Endothelial cell of umbilical vein (primary cell): ENCODE measurements around the gene FBXL17. TPM values are rescaled to one million over a fixed set of nuclear protein-coding genes. Genes with fewer than 3 reads are reported as not detected.

Experiments
- BruUV-seq: library from RNA; stranded (reverse); fragments of 400-500 nt; replicated peaks from 2 replicates; lab custom pipeline; 2021; lab: Mats Ljungman, UMichigan
- CTCF ChIA-PET: fragments of 300-600, 350-600 bp; sonication (Branson Sonifier 250); formaldehyde crosslinking; loops from one replicate; lab custom pipeline; 2021; ENCODE audit warnings: antibody characterized with exemption, inconsistent platforms; lab: Charles Lee
- POLR2A ChIA-PET: fragments of 300-600, 350-600 bp; sonication (Branson Sonifier 250); formaldehyde crosslinking; loops from one replicate; lab custom pipeline; 2021; ENCODE audit warnings: antibody characterized with exemption, inconsistent platforms; lab: Charles Lee
- DNase-seq: peaks from one replicate; pipeline ENCODE4 v3.0.0-alpha.2; 2011; ENCODE audit warnings: low read depth, low spot score
- FAIRE-seq: peaks from 2 replicates; lab custom pipeline; 2011; peaks lifted over from hg19 to GRCh38; lab: Jason Lieb, UNC
- H2AFZ ChIP-seq: 2 replicates; pipeline ENCODE4 v1.6.0; 2012; ENCODE audit warnings: low read depth, low read length, control low read depth, inconsistent platforms
- H3K27ac ChIP-seq: 2 replicates; pipeline ENCODE4 v1.5.1; 2011; ENCODE audit warnings: low read depth, mild to moderate bottlenecking, control low read depth, low read length, moderate library complexity; ENCODE audit not compliant: insufficient read depth
- H3K27me3 ChIP-seq, 2 experiments: 2 replicates each; pipeline versions ENCODE4 v1.6.0 to v1.6.1; 2011; ENCODE audit warnings: low read length in 2 of 2, mixed read lengths in 1 of 2; ENCODE audit not compliant: control insufficient read depth in 2 of 2, insufficient read depth in 2 of 2
- H3K36me3 ChIP-seq, 2 experiments: 2 replicates in 1 of 2; 3 replicates in 1 of 2; pipeline ENCODE4 v1.5.1; 2011; ENCODE audit warnings: low read length in 2 of 2, mild to moderate bottlenecking in 1 of 2, moderate library complexity in 1 of 2; ENCODE audit not compliant: control insufficient read depth in 2 of 2, insufficient read depth in 2 of 2; ENCODE audit errors: extremely low read depth in 1 of 2
- H3K4me1 ChIP-seq: 3 replicates; pipeline ENCODE4 v1.5.1; 2011; ENCODE audit warnings: mild to moderate bottlenecking, low read length; ENCODE audit not compliant: control insufficient read depth, insufficient read depth; ENCODE audit errors: extremely low read depth
- H3K4me2 ChIP-seq: 2 replicates; pipeline ENCODE4 v1.6.1; 2011; ENCODE audit warnings: low read length, control low read depth, mixed read lengths; ENCODE audit not compliant: insufficient read depth
- H3K4me3 ChIP-seq, 3 experiments: fragments of 200-600 bp in 1 of 3; sonication (generic), shearing (Covaris generic) in 1 of 3; replicated peaks in 1 of 3; 2 replicates each; pipeline ENCODE4 v1.5.1; 2011 to 2016; ENCODE audit warnings: control low read depth in 3 of 3, low read length in 3 of 3, mild to moderate bottlenecking in 2 of 3, inconsistent platforms in 1 of 3, low read depth in 1 of 3, moderate library complexity in 1 of 3; ENCODE audit not compliant: insufficient read depth in 1 of 3
- H3K79me2 ChIP-seq: 2 replicates; pipeline ENCODE4 v1.6.0; 2012; ENCODE audit warnings: low read length, inconsistent platforms; ENCODE audit not compliant: control insufficient read depth, insufficient read depth
- H3K9ac ChIP-seq: replicated peaks from 2 replicates; pipeline ENCODE3; 2011; ENCODE audit warnings: low read length, control low read depth; ENCODE audit not compliant: insufficient read depth; ENCODE audit errors: extremely low read depth
- H3K9me1 ChIP-seq: replicated peaks from 3 replicates; pipeline ENCODE4 v1.6.0; 2011; ENCODE audit warnings: mild to moderate bottlenecking, low read length; ENCODE audit not compliant: control insufficient read depth, insufficient read depth; ENCODE audit errors: extremely low read depth
- H3K9me3 ChIP-seq: replicated peaks from 2 replicates; pipeline ENCODE4 v1.5.1; 2012; ENCODE audit warnings: low read length, inconsistent platforms; ENCODE audit not compliant: control insufficient read depth, insufficient read depth
- H4K20me1 ChIP-seq: replicated peaks from 2 replicates; pipeline ENCODE3; 2011; ENCODE audit warnings: mild to moderate bottlenecking, low read length; ENCODE audit not compliant: control insufficient read depth, insufficient read depth; ENCODE audit errors: extremely low read depth
- CTCF ChIP-seq, 2 donors: IDR thresholded peaks; 1 replicate in 1 of 2; 2 replicates in 1 of 2; pipeline ENCODE4 v1.5.1; 2011; ENCODE audit warnings: low read length in 2 of 2, mild to moderate bottlenecking in 2 of 2, moderate library complexity in 2 of 2, control low read depth in 1 of 2, inconsistent platforms in 1 of 2, low read depth in 1 of 2; ENCODE audit not compliant: insufficient read depth in 1 of 2; ENCODE audit errors: extremely low read depth in 1 of 2
- EZH2 ChIP-seq: IDR thresholded peaks from 2 replicates; pipeline ENCODE4 v1.6.1; 2012; ENCODE audit warnings: borderline replicate concordance, low read depth, mild to moderate bottlenecking, moderate library complexity, low read length, inconsistent platforms; ENCODE audit not compliant: severe bottlenecking
- GATA2 ChIP-seq: IDR thresholded peaks from 2 replicates; pipeline ENCODE4 v1.7.0; 2011; ENCODE audit warnings: low read depth, mild to moderate bottlenecking, moderate library complexity, mixed read lengths, low read length; ENCODE audit not compliant: insufficient read length, insufficient read depth
- JUN ChIP-seq: IDR thresholded peaks from 2 replicates; pipeline ENCODE4 v1.6.1; 2011; ENCODE audit warnings: borderline replicate concordance, low read depth; ENCODE audit not compliant: insufficient read length, insufficient read depth
- MYC ChIP-seq: IDR thresholded peaks from one replicate; pipeline ENCODE4 v1.6.1; 2011; ENCODE audit warnings: mild to moderate bottlenecking, low read depth, low read length
- POLR2AphosphoS5 ChIP-seq: IDR thresholded peaks from 2 replicates; pipeline ENCODE4 v1.6.1; 2012; ENCODE audit warnings: low read depth, mild to moderate bottlenecking, control low read depth, low read length, moderate library complexity; ENCODE audit not compliant: insufficient read depth
- dilution Hi-C: fragments of 300-500 bp; cut with MboI; formaldehyde crosslinking; loops from one replicate; pipeline ENCODE4 v1.15.0; 2019; ENCODE audit warnings: low sequenced_read_pairs; ENCODE audit not compliant: extremely low pct_ligation_motif_present
- intact Hi-C: fragments of 100-400 bp; cut with micrococcal nuclease; formaldehyde crosslinking; loops from one replicate; pipeline ENCODE4 v1.10.0; 2022
- polyA plus RNA-seq, 4 experiments: library from polyadenylated mRNA; depleted of rRNA in 3 of 4; stranded (reverse) in 3 of 4; unstranded in 1 of 4; fragments of >200 nt; gene quantifications; 2 replicates each; pipeline versions ENCODE4 v1.2.1 to v1.2.3, GENCODE V29; 2011 to 2012; ENCODE audit warnings: missing spikeins in 1 of 4
- total RNA-seq: library from RNA; stranded (reverse); gene quantifications from 2 replicates; pipeline ENCODE4 v1.2.3, GENCODE V29; 2021

The FBXL17 gene
- total and polyA plus RNA-seq, 2 donors (not counting 3 experiments of a cell fraction or from before 2014, with no cell fraction given), result 2.7 to 8.8 TPM

DNA sequence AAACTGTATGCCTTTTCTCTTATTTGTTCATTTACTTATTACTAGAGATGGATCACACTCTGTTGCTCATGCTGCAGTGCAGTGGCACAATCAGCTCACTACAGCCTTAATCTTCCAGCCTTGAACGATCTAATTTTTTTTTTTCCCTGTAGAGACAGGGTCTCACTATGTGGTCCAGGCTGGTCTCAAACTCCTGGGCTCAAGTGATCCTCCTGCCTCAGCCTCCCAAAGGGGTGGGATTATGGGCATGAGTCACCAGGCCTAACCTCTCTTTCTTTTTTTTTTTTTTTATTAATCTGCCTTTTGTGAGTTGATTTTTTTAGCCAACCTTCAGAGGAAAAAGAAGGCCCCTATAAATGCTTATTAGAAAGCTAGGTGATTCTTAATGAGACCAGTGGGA, 303.0 kb downstream of the FBXL17 start:
- H3K27ac ChIP-seq, result no peak overlapping the region
- H3K79me2 ChIP-seq, result no peaks in the 10 kb centered on the region
- no peaks in the 10 kb centered on the region for H3K36me3 ChIP-seq
- no peaks in the 10 kb centered on the region for H4K20me1 ChIP-seq
- H3K4me3 ChIP-seq, result no peak overlapping the region
- no peaks in the 10 kb centered on the region for H3K27me3 ChIP-seq
- FAIRE-seq (no peak), DNase-seq (no peak)
- no peaks in the 10 kb centered on the region for H3K9me3 ChIP-seq
- intact Hi-C loops (no loop called here), dilution Hi-C loops (no loop called here)
- no TSS peak for BruUV-seq
- TF ChIP-seq POLR2AphosphoS5, result no peak
- TF ChIP-seq CTCF (IDR thresholded peaks at IDR 0.05; ENCODE audit: extremely low read depth in 1 of 2, insufficient read depth in 1 of 2, low read depth in 1 of 2, low read length in 2 of 2), result no peak
- no peak for TF ChIP-seq EZH2
- TF ChIP-seq MYC, result no peak
- no peak for TF ChIP-seq JUN
- no peak for TF ChIP-seq GATA2
- no peaks in the 10 kb centered on the region for H3K4me1 ChIP-seq
- H3K9me1 ChIP-seq, result no peaks in the 10 kb centered on the region
- no peak overlapping the region for H3K9ac ChIP-seq
- ChIA-PET POLR2A (interaction anchor here (0.6 kb wide), 1 partner anchor 24 kb away, joined by 6 read pairs; no protein-coding TSS in a partner anchor), CTCF (interaction anchor here (0.6 to 0.7 kb wide), 2 partner anchors 37 to 47 kb away, joined by 3 to 4 read pairs; no protein-coding TSS in a partner anchor)
- H3K4me2 ChIP-seq, result no peak overlapping the region
- no peak overlapping the region for H2AFZ ChIP-seq
